Naive thymus-derived CD4-positive, alpha-beta T cell (primary cell): ENCODE data around the gene PDGFRA. TPM values are rescaled to one million over a fixed set of nuclear protein-coding genes. Genes with fewer than 3 reads are reported as not detected.
A peak's percentile ranks its signal among the peaks of the same experiment; 100 is the strongest.

ENCODE experiments used
- ATAC-seq: fragments of 150-1000 bp; cut with Tn5 transposase; 2 replicates; pipeline ENCODE4 v1.10.0; 2021; ENCODE audit warnings: mild to moderate bottlenecking, moderate library complexity
- CTCF ChIA-PET: fragments of 350-600 bp; sonication (Branson Sonifier 250); formaldehyde crosslinking; loops from one replicate; lab custom pipeline; 2021; ENCODE audit warnings: antibody characterized with exemption; lab: Charles Lee
- POLR2A ChIA-PET: fragments of 350-600 bp; sonication (Branson Sonifier 250); formaldehyde crosslinking; loops from one replicate; lab custom pipeline; 2021; ENCODE audit warnings: antibody characterized with exemption, inconsistent platforms; lab: Charles Lee
- DNase-seq, 9 donors: peaks; one replicate each; pipeline versions ENCODE4 v3.0.0 to v3.0.0-alpha.2; 2020 to 2022; ENCODE audit warnings: mixed read lengths in 1 of 9
- H3K27ac ChIP-seq: one replicate; pipeline ENCODE4 v1.7.0; 2013; ENCODE audit warnings: mild to moderate bottlenecking, low read depth, low read length, moderate library complexity
- H3K27me3 ChIP-seq, 2 donors: one replicate each; pipeline ENCODE4 v1.7.0; 2013; ENCODE audit warnings: low read length in 2 of 2, mild to moderate bottlenecking in 2 of 2, moderate library complexity in 2 of 2; ENCODE audit not compliant: control insufficient read depth in 2 of 2, insufficient read depth in 2 of 2
- H3K36me3 ChIP-seq, 3 experiments: 1 replicate in 2 of 3; 2 replicates in 1 of 3; pipeline ENCODE4 v1.7.0; 2013; ENCODE audit warnings: low read length in 3 of 3, mild to moderate bottlenecking in 3 of 3, moderate library complexity in 1 of 3; ENCODE audit not compliant: insufficient read depth in 3 of 3, control insufficient read depth in 2 of 3
- H3K4me1 ChIP-seq, 2 donors: one replicate each; pipeline ENCODE4 v1.7.0; 2013; ENCODE audit warnings: low read length in 2 of 2, mild to moderate bottlenecking in 2 of 2, moderate library complexity in 1 of 2; ENCODE audit not compliant: control insufficient read depth in 2 of 2, insufficient read depth in 2 of 2
- H3K4me3 ChIP-seq: 2 replicates; pipeline ENCODE4 v1.7.0; 2013; ENCODE audit warnings: mild to moderate bottlenecking, low read length
- H3K9me3 ChIP-seq, 3 experiments: 1 replicate in 2 of 3; 2 replicates in 1 of 3; pipeline ENCODE4 v1.7.0; 2013; ENCODE audit warnings: low read length in 3 of 3; ENCODE audit not compliant: control insufficient read depth in 2 of 3
- H3K27ac Mint-ChIP-seq, 9 donors: one replicate each; pipeline ENCODE4 v1.8.0; 2020 to 2022; ENCODE audit warnings: mixed read lengths in 9 of 9, mild to moderate bottlenecking in 8 of 9, moderate library complexity in 5 of 9, inconsistent platforms in 2 of 9
- H3K27me3 Mint-ChIP-seq, 5 donors: one replicate each; pipeline ENCODE4 v1.8.0; 2021 to 2022; ENCODE audit warnings: mixed read lengths in 5 of 5, mild to moderate bottlenecking in 1 of 5
- H3K36me3 Mint-ChIP-seq, 5 donors: one replicate each; pipeline ENCODE4 v1.8.0; 2020 to 2022; ENCODE audit warnings: mixed read lengths in 5 of 5, mild to moderate bottlenecking in 3 of 5, inconsistent platforms in 1 of 5
- H3K4me1 Mint-ChIP-seq, 7 donors: one replicate each; pipeline ENCODE4 v1.8.0; 2020 to 2022; ENCODE audit warnings: mixed read lengths in 7 of 7, mild to moderate bottlenecking in 3 of 7, inconsistent platforms in 1 of 7
- H3K4me3 Mint-ChIP-seq, 10 donors: one replicate each; pipeline ENCODE4 v1.8.0; 2020 to 2022; ENCODE audit warnings: mild to moderate bottlenecking in 10 of 10, mixed read lengths in 10 of 10, moderate library complexity in 6 of 10, inconsistent platforms in 2 of 10
- H3K9me3 Mint-ChIP-seq, 11 donors: one replicate each; pipeline ENCODE4 v1.8.0; 2020 to 2022; ENCODE audit warnings: mixed read lengths in 11 of 11, mild to moderate bottlenecking in 4 of 11, inconsistent platforms in 1 of 11, moderate library complexity in 1 of 11
- intact Hi-C, 2 donors: fragments of 100-400 bp; cut with micrococcal nuclease; formaldehyde crosslinking; loops; one replicate each; pipeline ENCODE4 v1.15.1; 2023
- polyA plus RNA-seq, 2 donors: library from polyadenylated mRNA; unstranded; fragments of 300-500 nt; fragmentation: Illumina TruSeq; gene quantifications; one replicate each; pipeline ENCODE4 v1.2.3, GENCODE V29; 2021
- total RNA-seq, 6 experiments: library from RNA in 5 of 6; stranded (reverse) in 5 of 6; gene quantifications; 1 replicate in 5 of 6; 2 replicates in 1 of 6; pipeline ENCODE4 v1.2.3 and lab custom pipeline; 2021 to 2026

The PDGFRA gene
- total RNA-seq (1 to 10 TPM in 1 of 5 experiments, not detected in 4; 1.9 TPM), polyA plus RNA-seq (not detected), total RNA-seq (lab: John Stamatoyannopoulos, UW) (not detected)

DNA sequence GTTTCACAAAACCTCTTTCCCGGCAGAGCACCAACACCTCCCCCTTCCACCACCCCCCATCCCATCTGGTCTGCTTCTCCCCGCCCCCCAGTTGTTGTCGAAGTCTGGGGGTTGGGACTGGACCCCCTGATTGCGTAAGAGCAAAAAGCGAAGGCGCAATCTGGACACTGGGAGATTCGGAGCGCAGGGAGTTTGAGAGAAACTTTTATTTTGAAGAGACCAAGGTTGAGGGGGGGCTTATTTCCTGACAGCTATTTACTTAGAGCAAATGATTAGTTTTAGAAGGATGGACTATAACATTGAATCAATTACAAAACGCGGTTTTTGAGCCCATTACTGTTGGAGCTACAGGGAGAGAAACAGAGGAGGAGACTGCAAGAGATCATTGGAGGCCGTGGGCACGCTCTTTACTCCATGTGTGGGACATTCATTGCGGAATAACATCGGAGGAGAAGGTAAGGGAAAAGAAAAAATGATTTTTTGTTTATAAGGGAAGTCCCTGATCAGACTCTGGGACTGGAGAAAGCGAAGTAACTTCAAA, at the start of gene PDGFRA:
Gene PDGFRA (plus strand): TSS at position 333 of the 541 bp plus-strand sequence. CDS start 29,476 bp downstream, outside the sequence.
- Mint-ChIP-seq H3K4me1 (peaks cover 26 to 57% (median 39%) of the 10 kb centered on the region in 7 donors), H3K27me3 (peaks cover 64 to 94% (median 73%) of the 10 kb centered on the region in 5 donors), H3K36me3 (peaks cover 0 to 6% (median 3%) of the 10 kb centered on the region in 5 donors), H3K4me3 (peak within 1 kb of the TSS in 9 of 10 donors; percentile 30 to 79 (median 68)), H3K27ac (peak within 1 kb of the TSS in 1 of 9 donors; percentile 51), H3K9me3 (peaks cover 0 to 2% (median 0%) of the 10 kb centered on the region in 11 donors)
- POLR2A ChIA-PET = no interaction called here
- H3K27ac ChIP-seq = no peak within 1 kb of the TSS
- DNase-seq = no peak
- peaks cover 5 to 20% of the 10 kb centered on the region in 2 donors for H3K27me3 ChIP-seq
- no peak within 1 kb of the TSS for H3K4me3 ChIP-seq
- intact Hi-C loops = no loop called here
- no peaks in the 10 kb centered on the region for H3K9me3 ChIP-seq
- ATAC-seq = no peak
- H3K36me3 ChIP-seq = no peaks in the 10 kb centered on the region
- H3K4me1 ChIP-seq = peaks cover 8 to 28% of the 10 kb centered on the region in 2 donors
- CTCF ChIA-PET = interaction anchor here (0.6 kb wide), 1 partner anchor 1217 kb away, joined by 4 read pairs; no protein-coding TSS in a partner anchor

- H3K27me3 Mint-ChIP-seq = peaks cover 0 to 20% (median 8%) of the 10 kb centered on the region in 5 donors
Measured at GRCh38 chr4:54184581-54184980, 44.5 kb upstream of the PDGFRA start.

GRCh38 chr4:54185044-54185780, 43.9 kb upstream of the PDGFRA start:
- no peak for ATAC-seq
- no peak overlapping the region for H3K27ac Mint-ChIP-seq
- POLR2A ChIA-PET = no interaction called here
- peaks cover 0 to 3% (median 0%) of the 10 kb centered on the region in 11 donors for H3K9me3 Mint-ChIP-seq
- no peak overlapping the region for H3K4me3 Mint-ChIP-seq
- no peak overlapping the region for H3K27ac ChIP-seq
- no peaks in the 10 kb centered on the region for H3K4me1 ChIP-seq
- H3K27me3 ChIP-seq = no peaks in the 10 kb centered on the region
- no peaks in the 10 kb centered on the region for H3K9me3 ChIP-seq
- no peak for DNase-seq
- H3K4me3 ChIP-seq = no peak overlapping the region
- intact Hi-C loops = no loop called here
- peaks cover 0 to 20% (median 8%) of the 10 kb centered on the region in 5 donors for H3K27me3 Mint-ChIP-seq
- CTCF ChIA-PET = no interaction called here
- peaks cover 0 to 4% (median 0%) of the 10 kb centered on the region in 5 donors for H3K36me3 Mint-ChIP-seq
- peaks cover 0 to 5% (median 0%) of the 10 kb centered on the region in 7 donors for H3K4me1 Mint-ChIP-seq
- H3K36me3 ChIP-seq = no peaks in the 10 kb centered on the region

More at GRCh38 chr4:54184581-54184980, 44.5 kb upstream of the PDGFRA start:
- Histone ChIP-seq H3K4me1 (no peaks in the 10 kb centered on the region), H3K27me3 (no peaks in the 10 kb centered on the region), H3K27ac (no peak overlapping the region), H3K9me3 (no peaks in the 10 kb centered on the region), H3K36me3 (no peaks in the 10 kb centered on the region), H3K4me3 (no peak overlapping the region)
- intact Hi-C loops = no loop called here
- POLR2A ChIA-PET = no interaction called here
- no peak overlapping the region for H3K27ac Mint-ChIP-seq
- H3K4me1 Mint-ChIP-seq = peaks cover 0 to 5% (median 0%) of the 10 kb centered on the region in 7 donors
- peaks cover 0 to 4% (median 0%) of the 10 kb centered on the region in 5 donors for H3K36me3 Mint-ChIP-seq
- no peak overlapping the region for H3K4me3 Mint-ChIP-seq
- no peak for DNase-seq
- CTCF ChIA-PET = no interaction called here
- H3K9me3 Mint-ChIP-seq = peaks cover 0 to 3% (median 0%) of the 10 kb centered on the region in 11 donors
- no peak for ATAC-seq

- Mint-ChIP-seq H3K27me3 (peaks cover 0 to 26% (median 11%) of the 10 kb centered on the region in 5 donors), H3K9me3 (peaks cover 0 to 1% (median 0%) of the 10 kb centered on the region in 11 donors), H3K4me3 (no peak overlapping the region), H3K36me3 (peaks cover 0 to 4% (median 0%) of the 10 kb centered on the region in 5 donors), H3K27ac (no peak overlapping the region), H3K4me1 (peaks cover 0 to 5% (median 0%) of the 10 kb centered on the region in 7 donors)
- ATAC-seq (no peak), DNase-seq (no peak)
- Histone ChIP-seq H3K27me3 (no peaks in the 10 kb centered on the region), H3K4me3 (no peak overlapping the region), H3K27ac (no peak overlapping the region), H3K9me3 (no peaks in the 10 kb centered on the region), H3K36me3 (no peaks in the 10 kb centered on the region), H3K4me1 (no peaks in the 10 kb centered on the region)
- ChIA-PET POLR2A (no interaction called here), CTCF (no interaction called here)
- intact Hi-C loops = no loop called here
Measured at GRCh38 chr4:54185866-54186265, 43.2 kb upstream of the PDGFRA start.

DNA sequence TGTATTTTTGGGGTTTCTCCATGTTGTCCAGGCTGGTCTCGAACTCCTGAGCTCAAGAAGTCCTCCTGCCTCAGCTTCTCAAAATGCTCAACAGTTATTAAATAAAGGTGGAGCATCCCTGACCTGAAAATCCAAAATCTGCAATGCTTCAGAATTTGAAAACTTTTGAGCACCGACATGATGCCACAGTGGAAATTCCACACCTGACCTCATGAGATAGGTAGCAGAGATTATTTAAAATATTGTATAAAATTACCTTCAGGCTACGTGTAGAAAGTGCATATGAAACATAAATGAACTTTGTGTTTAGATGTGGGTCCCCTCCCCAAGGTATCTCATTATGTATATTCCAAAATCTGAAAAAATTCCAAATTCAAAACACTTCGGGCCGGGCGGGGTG, 42.7 kb upstream of the PDGFRA start:
- Histone ChIP-seq H3K36me3 (no peaks in the 10 kb centered on the region), H3K27ac (no peak overlapping the region), H3K4me1 (no peaks in the 10 kb centered on the region), H3K27me3 (no peaks in the 10 kb centered on the region), H3K4me3 (no peak overlapping the region), H3K9me3 (no peaks in the 10 kb centered on the region)
- no peak overlapping the region for H3K27ac Mint-ChIP-seq
- intact Hi-C loops = no loop called here
- H3K9me3 Mint-ChIP-seq = peaks cover 0 to 1% (median 0%) of the 10 kb centered on the region in 11 donors
- ChIA-PET CTCF (no interaction called here), POLR2A (no interaction called here)
- H3K4me1 Mint-ChIP-seq = peaks cover 0 to 5% (median 0%) of the 10 kb centered on the region in 7 donors
- DNase-seq (no peak), ATAC-seq (no peak)
- H3K36me3 Mint-ChIP-seq = peaks cover 0 to 4% (median 0%) of the 10 kb centered on the region in 5 donors
- no peak overlapping the region for H3K4me3 Mint-ChIP-seq
- peaks cover 0 to 26% (median 11%) of the 10 kb centered on the region in 5 donors for H3K27me3 Mint-ChIP-seq

- ATAC-seq (no peak), DNase-seq (no peak)
- Histone ChIP-seq H3K27me3 (no peaks in the 10 kb centered on the region), H3K27ac (no peak overlapping the region), H3K4me3 (no peak overlapping the region), H3K9me3 (no peaks in the 10 kb centered on the region), H3K36me3 (no peaks in the 10 kb centered on the region), H3K4me1 (no peaks in the 10 kb centered on the region)
- intact Hi-C loops = no loop called here
- H3K36me3 Mint-ChIP-seq = peaks cover 0 to 4% (median 0%) of the 10 kb centered on the region in 5 donors
- no peak overlapping the region for H3K4me3 Mint-ChIP-seq
- H3K9me3 Mint-ChIP-seq = peaks cover 0 to 3% (median 0%) of the 10 kb centered on the region in 11 donors
- ChIA-PET POLR2A (no interaction called here), CTCF (no interaction called here)
- H3K4me1 Mint-ChIP-seq = peaks cover 0 to 2% (median 0%) of the 10 kb centered on the region in 7 donors
- H3K27me3 Mint-ChIP-seq = peaks cover 0 to 26% (median 12%) of the 10 kb centered on the region in 5 donors
- H3K27ac Mint-ChIP-seq = no peak overlapping the region
Measured at GRCh38 chr4:54187148-54187547, 41.9 kb upstream of the PDGFRA start.
